ENCODE measurements around the gene CLCN1.

DNA sequence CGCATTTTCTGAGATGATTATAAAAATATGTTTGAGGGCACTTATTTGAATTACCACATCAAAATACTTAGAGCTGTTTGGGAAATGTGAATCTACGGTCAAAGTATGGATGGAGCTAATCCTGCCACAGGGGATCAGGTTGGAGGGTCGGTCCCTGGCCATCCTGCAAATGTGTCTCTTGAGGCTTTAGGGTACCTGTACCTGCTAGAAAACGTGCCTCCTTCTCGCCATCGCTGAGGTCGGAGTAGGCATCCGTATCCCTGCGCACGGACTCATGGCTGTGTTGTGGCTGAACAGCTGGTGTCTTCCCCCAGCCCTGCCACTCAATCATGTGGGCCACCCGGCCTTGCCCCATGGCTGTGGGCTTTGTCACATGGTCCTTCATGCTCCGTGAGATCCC lies 42.7 kb downstream of the CLCN1 start:
- TF ChIP-seq, protein P1, sequence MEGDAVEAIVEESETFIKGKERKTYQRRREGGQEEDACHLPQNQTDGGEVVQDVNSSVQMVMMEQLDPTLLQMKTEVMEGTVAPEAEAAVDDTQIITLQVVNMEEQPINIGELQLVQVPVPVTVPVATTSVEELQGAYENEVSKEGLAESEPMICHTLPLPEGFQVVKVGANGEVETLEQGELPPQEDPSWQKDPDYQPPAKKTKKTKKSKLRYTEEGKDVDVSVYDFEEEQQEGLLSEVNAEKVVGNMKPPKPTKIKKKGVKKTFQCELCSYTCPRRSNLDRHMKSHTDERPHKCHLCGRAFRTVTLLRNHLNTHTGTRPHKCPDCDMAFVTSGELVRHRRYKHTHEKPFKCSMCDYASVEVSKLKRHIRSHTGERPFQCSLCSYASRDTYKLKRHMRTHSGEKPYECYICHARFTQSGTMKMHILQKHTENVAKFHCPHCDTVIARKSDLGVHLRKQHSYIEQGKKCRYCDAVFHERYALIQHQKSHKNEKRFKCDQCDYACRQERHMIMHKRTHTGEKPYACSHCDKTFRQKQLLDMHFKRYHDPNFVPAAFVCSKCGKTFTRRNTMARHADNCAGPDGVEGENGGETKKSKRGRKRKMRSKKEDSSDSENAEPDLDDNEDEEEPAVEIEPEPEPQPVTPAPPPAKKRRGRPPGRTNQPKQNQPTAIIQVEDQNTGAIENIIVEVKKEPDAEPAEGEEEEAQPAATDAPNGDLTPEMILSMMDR (IDR thresholded peaks at IDR 0.05), result no peak
- no peak for TF ChIP-seq ZFX (IDR thresholded peaks at IDR 0.05; ENCODE audit: borderline replicate concordance)

Measured in 22Rv1 (cell line).